Activated effector memory CD4-positive, alpha-beta T cell treated with anti-CD3 and anti-CD28 coated beads, Interleukin-2, amount 50 U/mL, for 16 hours (primary cell): ENCODE measurements around the gene NCBP3.
"Not testable (repeated sequence)": the region's sequence is repeated elsewhere in the genome, so short reads cannot be mapped to it uniquely, and the experiment has no call there.

Experiments
- DNase-seq: peaks from one replicate; pipeline ENCODE4 v3.0.0-alpha.2; 2020

NCBP3 gene

GRCh38 chr17:3846437-3847164, 555 bp upstream of the NCBP3 start:
- no peak for DNase-seq

DNA sequence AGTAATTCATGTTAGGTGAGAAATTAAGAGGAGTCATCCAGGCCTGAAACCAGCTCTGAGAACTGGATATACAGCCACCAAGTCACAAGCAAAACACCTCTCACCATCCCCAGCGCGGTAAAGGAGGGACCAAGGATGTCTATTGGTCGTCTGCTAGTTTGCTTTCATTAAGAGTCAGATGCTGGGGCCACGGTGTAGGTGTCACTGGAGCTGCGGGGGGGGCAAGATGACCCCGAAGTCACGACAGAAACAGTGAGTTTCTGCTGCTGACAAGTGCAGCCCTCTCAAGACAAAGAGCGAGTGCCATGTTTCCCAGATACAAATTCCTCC, 790 bp downstream of the NCBP3 start:
- DNase-seq = peak; percentile 76

DNA sequence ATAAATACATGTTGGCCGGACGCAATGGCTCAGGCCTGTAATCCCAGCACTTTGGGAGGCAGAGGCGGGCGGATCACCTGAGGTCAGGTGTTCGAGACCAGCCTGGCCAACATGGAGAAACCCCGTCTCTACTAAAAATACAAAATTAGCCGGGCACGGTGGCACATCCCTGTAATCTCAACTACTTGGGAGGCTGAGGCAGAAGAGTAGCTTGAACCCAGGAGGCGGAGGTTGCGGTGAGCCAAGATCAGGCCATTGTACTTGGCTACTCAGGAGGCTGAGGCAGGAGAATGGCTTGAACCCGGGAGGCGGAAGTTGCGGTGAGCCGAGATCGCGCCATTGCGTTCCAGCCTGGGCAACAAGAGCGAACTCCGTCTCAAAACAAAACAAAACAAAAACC, 1.5 kb downstream of the NCBP3 start:
- DNase-seq = not testable (repeated sequence)

- peak; percentile 81 for DNase-seq
Measured at GRCh38 chr17:3843935-3844516, 2.0 kb downstream of the NCBP3 start.

DNA sequence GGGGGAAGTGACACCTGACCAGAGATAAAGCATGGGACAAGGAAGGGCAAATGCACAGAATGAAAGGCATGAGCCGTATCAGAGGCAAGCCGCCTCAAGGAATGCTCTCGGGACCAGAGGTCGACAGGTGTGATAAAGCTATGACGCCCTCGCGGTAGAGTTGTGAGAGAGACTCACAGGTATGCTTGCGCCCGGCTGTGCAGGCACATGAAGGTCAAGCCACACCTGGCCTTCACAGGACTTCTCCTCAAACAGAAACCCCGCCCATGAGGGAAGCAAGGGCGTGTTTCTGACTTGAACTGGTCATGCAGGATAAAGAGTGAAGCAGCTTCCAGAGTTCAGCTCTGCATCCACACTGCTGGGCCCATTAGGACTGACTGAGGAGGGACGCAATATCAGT, 7.8 kb downstream of the NCBP3 start:
- DNase-seq = no peak

DNA sequence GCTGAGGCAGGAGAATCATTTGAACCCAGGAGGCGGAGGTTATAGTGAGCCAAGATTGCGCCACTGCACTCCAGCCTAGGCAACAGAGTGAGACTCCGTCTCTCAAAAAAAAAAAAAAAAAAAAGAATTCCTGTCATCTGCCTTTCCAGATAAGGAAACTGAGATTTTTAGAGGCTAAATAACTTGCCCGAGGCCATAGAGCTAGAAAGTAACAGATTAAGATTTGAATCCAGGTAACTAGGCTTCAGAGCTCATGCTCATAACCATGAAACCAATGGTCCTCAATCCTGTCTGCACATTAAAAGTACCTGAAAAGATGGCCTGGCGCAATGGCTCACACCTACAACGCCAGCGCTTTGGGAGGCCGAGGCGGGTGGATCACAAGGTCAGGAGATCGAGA, 9.5 kb downstream of the NCBP3 start:
- no peak for DNase-seq

DNA sequence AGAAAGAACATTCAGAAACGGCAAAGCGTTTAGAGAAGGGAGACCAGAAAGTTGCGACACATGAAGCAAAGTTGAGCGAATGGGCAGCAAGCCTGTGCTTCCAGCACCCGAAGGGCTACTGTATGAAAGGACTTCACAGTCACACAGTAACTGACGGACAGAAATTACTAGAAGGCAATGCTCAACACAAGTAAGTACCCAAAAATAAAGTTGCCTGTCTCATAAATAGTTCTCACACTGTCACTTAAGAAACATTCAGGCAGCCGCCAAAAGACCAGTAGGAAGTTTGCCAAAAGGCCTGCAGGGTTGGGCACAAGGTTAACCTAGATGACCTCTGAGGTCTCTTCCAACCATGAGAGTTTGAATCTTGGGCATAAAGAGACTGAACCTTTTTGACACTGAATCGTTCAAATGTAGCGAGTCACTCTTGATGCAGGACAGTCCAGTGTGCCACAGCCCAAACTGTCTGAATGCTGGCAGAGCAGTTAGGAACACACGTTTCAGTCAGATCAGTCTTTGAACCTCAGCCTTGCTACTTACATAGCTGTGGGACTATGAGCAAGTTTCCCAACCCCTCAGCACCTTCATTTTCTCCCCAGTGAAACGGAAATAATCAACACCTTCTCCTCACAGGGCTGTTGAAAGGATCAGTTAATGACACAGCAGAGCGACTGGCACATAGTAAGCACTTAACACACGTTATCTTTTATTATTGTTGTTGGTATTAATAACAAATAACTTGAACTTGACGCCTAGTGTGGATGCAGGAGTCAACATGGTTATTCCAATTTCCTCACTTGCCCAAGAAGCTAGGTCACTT, 10.4 kb downstream of the NCBP3 start:
- no peak for DNase-seq

DNA sequence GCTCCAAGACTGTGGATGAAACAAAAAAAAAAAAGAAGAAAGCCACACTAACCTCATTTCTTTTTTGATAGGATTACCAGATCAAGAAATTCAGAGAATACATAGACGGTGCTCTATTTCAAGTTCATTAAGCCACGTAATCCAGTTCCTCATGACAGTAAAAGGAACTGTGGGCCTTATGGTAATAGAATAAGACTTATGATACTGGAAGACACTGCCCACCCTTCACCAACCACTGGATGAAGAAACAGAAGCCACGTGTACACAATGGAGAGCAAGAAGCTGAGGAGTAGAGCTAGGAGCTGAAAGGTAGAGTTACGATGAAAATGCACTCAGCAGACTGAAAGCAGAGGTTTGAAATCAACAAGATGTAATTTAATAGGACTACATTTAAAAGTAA, 11.2 kb downstream of the NCBP3 start:
- DNase-seq = no peak

- DNase-seq = no peak
Measured at GRCh38 chr17:3828852-3829232, 17.2 kb downstream of the NCBP3 start.

DNA sequence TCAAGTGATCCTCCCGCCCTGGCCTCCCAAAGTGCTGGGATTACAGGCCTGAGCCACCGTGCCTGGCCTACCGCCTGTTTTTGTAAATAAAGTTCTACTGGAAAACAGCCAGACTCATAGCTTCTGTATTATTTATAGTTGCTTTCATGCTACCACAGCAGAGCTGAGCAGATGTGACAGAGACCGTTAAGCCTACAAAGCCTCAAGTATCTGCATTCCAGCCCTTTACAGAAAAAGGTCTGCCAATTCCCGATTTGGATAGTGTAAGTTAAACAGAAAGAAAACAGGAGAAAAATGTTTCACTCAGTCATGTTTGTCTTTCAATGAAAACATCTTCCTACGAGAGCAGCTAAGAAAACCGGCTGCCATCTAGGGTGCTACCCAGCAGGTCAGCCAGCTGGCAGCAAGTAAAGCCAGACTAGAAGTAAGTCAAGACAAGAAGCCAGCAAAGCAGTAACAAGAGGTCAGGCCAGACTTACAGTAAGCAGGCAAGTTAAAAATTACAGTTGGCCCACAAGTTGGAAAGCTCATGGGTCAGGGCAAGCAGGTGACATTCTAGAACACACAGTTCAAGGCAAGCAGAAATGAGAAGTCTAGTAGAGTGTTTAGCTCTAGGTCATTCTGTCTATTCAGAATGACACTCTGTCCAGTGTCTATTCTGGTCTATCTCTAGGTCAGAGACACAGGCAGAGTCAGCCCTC, 17.7 kb downstream of the NCBP3 start:
- DNase-seq = no peak

DNA sequence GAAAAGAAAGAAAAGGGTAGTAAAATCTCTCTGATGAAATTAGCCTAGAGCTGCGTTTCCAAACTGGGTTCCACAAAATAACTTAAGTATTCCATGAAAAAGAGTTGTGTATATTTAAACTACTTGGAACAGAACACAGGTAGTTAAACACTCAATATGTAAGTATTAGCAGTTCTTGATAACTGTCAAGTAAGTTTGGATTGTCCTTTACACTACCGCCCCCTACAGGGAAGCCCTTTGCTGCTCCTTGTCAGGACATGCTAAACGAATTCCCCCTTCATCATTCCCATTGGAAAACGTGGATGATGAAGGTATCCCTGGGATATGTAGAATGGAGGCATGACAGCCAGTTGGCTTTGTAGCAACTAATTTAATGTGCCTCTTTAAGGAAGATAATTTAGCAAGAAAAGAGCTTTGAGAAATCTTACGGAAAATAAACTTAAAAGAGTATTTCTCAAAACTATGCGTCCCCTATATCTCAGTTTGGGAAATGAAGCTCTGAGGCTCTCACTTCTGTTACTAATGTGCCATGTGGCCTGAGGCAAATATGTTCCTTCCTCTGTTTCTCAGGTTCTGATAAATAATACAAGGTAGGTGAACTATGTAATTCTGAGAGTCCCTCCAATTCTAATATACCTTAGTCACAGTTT, 18.8 kb downstream of the NCBP3 start:
- peak; percentile 84 for DNase-seq

GRCh38 chr17:3826191-3826590, 19.9 kb downstream of the NCBP3 start:
- DNase-seq = no peak

GRCh38 chr17:3821101-3821500, 24.9 kb downstream of the NCBP3 start:
- no peak for DNase-seq

GRCh38 chr17:3818786-3819185, 27.3 kb downstream of the NCBP3 start:
- DNase-seq = no peak

GRCh38 chr17:3817851-3818605, 28.0 kb downstream of the NCBP3 start:
- no peak for DNase-seq

- no peak for DNase-seq
Measured at GRCh38 chr17:3815925-3816324, 30.1 kb downstream of the NCBP3 start.

- DNase-seq = no peak
Measured at GRCh38 chr17:3815122-3815521, 30.9 kb downstream of the NCBP3 start.

- DNase-seq = no peak
Measured at GRCh38 chr17:3814361-3814760, 31.7 kb downstream of the NCBP3 start.

DNA sequence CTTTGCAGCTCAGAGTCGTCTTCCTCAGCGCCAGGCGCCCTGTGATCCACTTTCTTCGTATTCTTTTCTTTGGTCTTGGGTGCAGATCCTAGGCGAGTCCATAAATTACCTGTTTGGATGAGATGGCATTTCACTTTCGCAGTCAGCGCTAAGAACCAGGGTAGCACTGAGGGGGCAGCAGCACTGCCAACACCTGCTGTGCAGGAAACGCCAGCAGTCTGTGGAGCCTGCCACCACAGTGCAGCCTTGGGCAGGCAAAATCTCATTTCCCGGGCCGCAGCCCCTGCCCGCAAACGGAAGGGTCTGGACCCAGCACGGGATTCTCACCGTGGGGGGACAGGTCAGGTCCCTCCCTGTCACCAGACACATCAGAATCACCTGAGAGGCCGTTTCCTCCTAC, 32.9 kb downstream of the NCBP3 start:
- DNase-seq = no peak

- no peak for DNase-seq
Measured at GRCh38 chr17:3812771-3813170, 33.3 kb downstream of the NCBP3 start.

DNA sequence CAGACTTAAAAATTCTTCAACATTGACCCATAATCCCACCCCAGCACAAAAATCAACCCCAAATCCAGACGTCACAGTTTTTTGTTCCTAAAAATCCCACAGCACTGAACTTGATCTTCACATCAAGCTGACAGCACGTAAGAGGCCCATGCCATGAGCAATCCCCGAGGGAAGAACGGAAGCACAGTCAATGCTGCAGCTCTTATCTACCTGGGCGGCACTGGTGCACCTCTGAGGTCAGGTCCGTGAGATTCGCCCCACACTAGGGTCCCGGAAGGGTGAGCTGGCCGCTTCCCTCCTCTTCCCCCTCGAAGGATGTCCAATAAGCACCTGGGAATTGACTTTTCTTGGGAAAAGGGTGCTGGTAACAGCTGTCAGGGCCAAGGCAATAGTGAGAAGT, 33.8 kb downstream of the NCBP3 start:
- no peak for DNase-seq

- no peak for DNase-seq
Measured at GRCh38 chr17:3810019-3810418, 36.0 kb downstream of the NCBP3 start.
